ENCODE results near the gene ARCN1.

The ARCN1 gene

GRCh38 chr11:118606157-118606843 is 34.1 kb downstream of the ARCN1 start:
- DNase-seq (ENCODE audit: insufficient read length, low spot score) = no peak

GRCh38 chr11:118606844-118607228 is 34.6 kb downstream of the ARCN1 start:
- FAIRE-seq = no peak
- no peak for DNase-seq (ENCODE audit: insufficient read length, low spot score)

More at GRCh38 chr11:118606157-118606843, 34.1 kb downstream of the ARCN1 start:
- no peak for FAIRE-seq
- no peak for TF ChIP-seq CTCF (IDR thresholded peaks at IDR 0.05; ENCODE audit: insufficient read depth, missing control alignments)

GRCh38 chr11:118607401-118608359 is 35.5 kb downstream of the ARCN1 start, which contains the start of gene PHLDB1:
Gene PHLDB1 (plus strand): TSS chr11:118607615. CDS start chr11:118613837, 6,222 bp downstream.
- FAIRE-seq (no peak), DNase-seq (ENCODE audit: insufficient read length, low spot score) (no peak)

More at GRCh38 chr11:118606844-118607228, 34.6 kb downstream of the ARCN1 start:
- TF ChIP-seq CTCF (IDR thresholded peaks at IDR 0.05; ENCODE audit: insufficient read depth, missing control alignments) = no peak

GRCh38 chr11:118608360-118609227 is 36.4 kb downstream of the ARCN1 start:
- FAIRE-seq = no peak
- DNase-seq (ENCODE audit: insufficient read length, low spot score) = no peak
- no peak for TF ChIP-seq CTCF (IDR thresholded peaks at IDR 0.05; ENCODE audit: insufficient read depth, missing control alignments)

More at GRCh38 chr11:118607401-118608359, 35.5 kb downstream of the ARCN1 start, which contains the start of gene PHLDB1:
- TF ChIP-seq CTCF (IDR thresholded peaks at IDR 0.05; ENCODE audit: insufficient read depth, missing control alignments) = peak; percentile 47

- no peak for FAIRE-seq
Observed at GRCh38 chr11:118609380-118610224, 37.4 kb downstream of the ARCN1 start.

More at GRCh38 chr11:118609380-118610224, 37.4 kb downstream of the ARCN1 start:
- no peak for DNase-seq (ENCODE audit: insufficient read length, low spot score)
- TF ChIP-seq CTCF (IDR thresholded peaks at IDR 0.05; ENCODE audit: insufficient read depth, missing control alignments) = no peak

Measured in D721Med (cell line).